Testis (tissue), 3 donors: Measurements from ENCODE around the gene B3GNT7. TPM values are rescaled to one million over a fixed set of nuclear protein-coding genes. Genes with fewer than 3 reads are reported as not detected.

Source experiments
- DNase-seq: peaks from one replicate; pipeline ENCODE4 v3.0.0-alpha.2; 2019
- H3K27ac ChIP-seq, 2 donors: fragments of 200-600 bp; sonication (generic); one replicate each; pipeline ENCODE4 v1.5.1; 2019
- H3K27me3 ChIP-seq: fragments of 200-600 bp; sonication (generic); one replicate; pipeline ENCODE4 v1.5.1; 2019
- H3K36me3 ChIP-seq: fragments of 200-600 bp; sonication (generic); one replicate; pipeline ENCODE4 v1.5.1; 2017; ENCODE audit warnings: low read depth; ENCODE audit errors: missing control alignments
- H3K4me1 ChIP-seq: fragments of 200-600 bp; sonication (generic); one replicate; pipeline ENCODE4 v1.5.1; 2019
- H3K4me3 ChIP-seq, 2 donors: fragments of 200-600 bp; sonication (generic); one replicate each; pipeline ENCODE4 v1.5.1; 2017 to 2019
- H3K9me3 ChIP-seq: fragments of 200-600 bp; sonication (generic); one replicate; pipeline ENCODE4 v1.5.1; 2017
- CTCF ChIP-seq, 3 experiments: fragments of 450-650 bp in 2 of 3; fragments of 200-600 bp in 1 of 3; sonication (generic) in 1 of 3; IDR thresholded peaks; one replicate each; pipeline ENCODE4 v1.5.1; 2016 to 2019; ENCODE audit warnings: antibody characterized with exemption in 3 of 3, mild to moderate bottlenecking in 2 of 3, moderate library complexity in 1 of 3
- POLR2A ChIP-seq: fragments of 450-650 bp; IDR thresholded peaks from one replicate; pipeline ENCODE4 v1.6.1; 2017; ENCODE audit warnings: antibody characterized with exemption, mild to moderate bottlenecking, moderate library complexity
- WGBS, 2 donors: methylation state at CpG; one replicate each; pipeline ENCODE4 v1.1.5; 2018; 5-methylcytosine and 5-hydroxymethylcytosine counted together
- intact Hi-C: fragments of 100-400 bp; cut with DNase I; formaldehyde crosslinking; loops from one replicate; pipeline ENCODE4 v1.15.1; 2023; ENCODE audit warnings: low total_unique reads
- polyA plus RNA-seq: library from polyadenylated mRNA; stranded (reverse); fragments of 350-450 nt; fragmentation: Illumina TruSeq; extraction: RNeasy Lipid Tissue Mini Kit (QIAGEN cat#74804); gene quantifications from one replicate; pipeline ENCODE4 v1.2.3, GENCODE V29; 2014; ENCODE audit warnings: low read depth, low replicate concordance; ENCODE audit not compliant: insufficient read depth
- total RNA-seq, 2 donors: library from RNA; depleted of rRNA; stranded (reverse); fragments of >200 nt; gene quantifications; one replicate each; pipeline ENCODE4 v1.2.3, GENCODE V29; 2016

Gene B3GNT7
- total and polyA plus RNA-seq, 3 donors from 2014 or later = 2.6 to 5.0 (median 3.3) TPM

- no peaks in the 10 kb centered on the region for H3K9me3 ChIP-seq
- 89 to 94% methylated on average over 7 to 8 of the region's 8 CpGs for WGBS, 2 donors
- H3K4me1 ChIP-seq = no peaks in the 10 kb centered on the region
- no peak for DNase-seq
- H3K36me3 ChIP-seq = no peaks in the 10 kb centered on the region
- H3K27me3 ChIP-seq = no peaks in the 10 kb centered on the region
- no peak overlapping the region for H3K4me3 ChIP-seq
- no peak for TF ChIP-seq CTCF (IDR thresholded peaks at IDR 0.05)
- TF ChIP-seq POLR2A = no peak
- intact Hi-C loops = no loop called here
- H3K27ac ChIP-seq = no peak overlapping the region
Observed at GRCh38 chr2:231382116-231382515, 13.4 kb upstream of the B3GNT7 start.

- intact Hi-C loops = no loop called here
- 85 to 88% methylated on average over 11 to 15 of the region's 15 CpGs for WGBS, 2 donors
- H3K4me3 ChIP-seq = no peak overlapping the region
- DNase-seq = no peak
- H3K36me3 ChIP-seq = no peaks in the 10 kb centered on the region
- TF ChIP-seq POLR2A = no peak
- no peak for TF ChIP-seq CTCF (IDR thresholded peaks at IDR 0.05)
- H3K9me3 ChIP-seq = no peaks in the 10 kb centered on the region
- no peaks in the 10 kb centered on the region for H3K27me3 ChIP-seq
- no peak overlapping the region for H3K27ac ChIP-seq
- H3K4me1 ChIP-seq = peaks cover 5% of the 10 kb centered on the region
Observed at GRCh38 chr2:231383416-231384108, 11.9 kb upstream of the B3GNT7 start.

- no peak for TF ChIP-seq POLR2A
- TF ChIP-seq CTCF (IDR thresholded peaks at IDR 0.05) = no peak
- WGBS, 2 donors = 90 to 91% methylated on average over 2 of the region's 2 CpGs
- Histone ChIP-seq H3K9me3 (no peaks in the 10 kb centered on the region), H3K4me1 (peaks cover 6% of the 10 kb centered on the region), H3K4me3 (no peak overlapping the region), H3K36me3 (no peaks in the 10 kb centered on the region), H3K27ac (no peak overlapping the region), H3K27me3 (no peaks in the 10 kb centered on the region)
- no peak for DNase-seq
- intact Hi-C loops = no loop called here
Observed at GRCh38 chr2:231384109-231384435, 11.4 kb upstream of the B3GNT7 start.

GRCh38 chr2:231384970-231385369, 10.5 kb upstream of the B3GNT7 start:
- intact Hi-C loops = no loop called here
- Histone ChIP-seq H3K4me1 (peaks cover 6% of the 10 kb centered on the region), H3K27ac (no peak overlapping the region), H3K9me3 (no peaks in the 10 kb centered on the region), H3K36me3 (no peaks in the 10 kb centered on the region), H3K4me3 (no peak overlapping the region), H3K27me3 (no peaks in the 10 kb centered on the region)
- 96 to 98% methylated on average over 2 of the region's 2 CpGs for WGBS, 2 donors
- no peak for TF ChIP-seq CTCF (IDR thresholded peaks at IDR 0.05)
- TF ChIP-seq POLR2A = no peak
- DNase-seq = no peak

GRCh38 chr2:231385429-231385828, 10.1 kb upstream of the B3GNT7 start:
- peaks cover 6% of the 10 kb centered on the region for H3K4me1 ChIP-seq
- H3K4me3 ChIP-seq = no peak overlapping the region
- 91 to 94% methylated on average over 5 of the region's 5 CpGs for WGBS, 2 donors
- no peaks in the 10 kb centered on the region for H3K27me3 ChIP-seq
- DNase-seq = no peak
- no peaks in the 10 kb centered on the region for H3K9me3 ChIP-seq
- H3K27ac ChIP-seq = no peak overlapping the region
- no peak for TF ChIP-seq POLR2A
- TF ChIP-seq CTCF (IDR thresholded peaks at IDR 0.05) = no peak
- H3K36me3 ChIP-seq = no peaks in the 10 kb centered on the region
- intact Hi-C loops = no loop called here
